Measurements from ENCODE around the gene CHST3.
A peak's percentile ranks its signal among the peaks of the same experiment; 100 is the strongest.

CHST3 gene

DNA sequence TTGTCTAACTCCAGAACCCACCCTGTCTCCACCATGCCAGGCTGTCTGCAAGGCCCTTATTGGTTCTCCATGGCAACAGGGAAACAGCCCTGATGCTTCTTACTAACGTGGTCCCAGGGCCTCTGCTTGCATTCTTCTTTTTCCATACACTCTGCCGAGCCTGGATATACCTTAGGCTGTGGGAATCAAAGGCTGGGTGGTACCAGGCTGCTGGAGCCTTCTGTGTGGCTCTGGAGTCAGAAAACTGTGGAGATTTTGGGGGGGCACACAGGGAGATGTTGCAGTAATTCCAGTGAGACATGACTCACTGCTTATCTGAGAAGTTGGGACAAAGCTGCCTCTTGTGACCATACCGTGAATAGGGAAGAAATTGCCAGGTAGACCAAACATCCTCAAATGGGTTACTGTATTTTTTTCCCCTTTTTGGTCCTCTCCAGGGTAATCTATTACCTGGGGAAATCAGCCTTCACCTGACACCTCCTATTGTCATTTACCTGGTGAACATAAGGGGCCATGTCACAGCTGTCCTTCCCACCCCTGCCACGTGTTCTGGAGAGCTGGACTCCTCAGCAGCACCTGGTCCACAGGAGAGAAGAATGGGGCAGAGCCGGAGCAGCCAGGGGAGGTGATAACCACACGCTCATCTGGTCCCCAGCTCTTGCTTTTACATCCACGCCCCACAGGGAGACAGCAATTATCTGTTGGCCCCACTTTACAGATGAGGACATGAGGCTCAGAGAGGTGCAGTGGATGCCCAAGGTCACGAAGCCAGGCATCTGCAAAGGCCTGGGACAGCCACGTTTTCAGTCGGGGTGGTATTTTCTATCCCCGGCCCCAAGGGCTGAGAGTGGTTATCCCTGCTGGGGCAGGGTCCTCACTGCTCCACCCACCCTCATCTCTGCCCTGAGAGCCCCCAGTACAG is 4.6 kb downstream of the CHST3 start:
- H3K4me3 ChIP-seq (ENCODE audit: control insufficient read depth, low read depth, low read length) = no peak overlapping the region
- DNase-seq (ENCODE audit: low read depth) = no peak
- TF ChIP-seq, protein P1, sequence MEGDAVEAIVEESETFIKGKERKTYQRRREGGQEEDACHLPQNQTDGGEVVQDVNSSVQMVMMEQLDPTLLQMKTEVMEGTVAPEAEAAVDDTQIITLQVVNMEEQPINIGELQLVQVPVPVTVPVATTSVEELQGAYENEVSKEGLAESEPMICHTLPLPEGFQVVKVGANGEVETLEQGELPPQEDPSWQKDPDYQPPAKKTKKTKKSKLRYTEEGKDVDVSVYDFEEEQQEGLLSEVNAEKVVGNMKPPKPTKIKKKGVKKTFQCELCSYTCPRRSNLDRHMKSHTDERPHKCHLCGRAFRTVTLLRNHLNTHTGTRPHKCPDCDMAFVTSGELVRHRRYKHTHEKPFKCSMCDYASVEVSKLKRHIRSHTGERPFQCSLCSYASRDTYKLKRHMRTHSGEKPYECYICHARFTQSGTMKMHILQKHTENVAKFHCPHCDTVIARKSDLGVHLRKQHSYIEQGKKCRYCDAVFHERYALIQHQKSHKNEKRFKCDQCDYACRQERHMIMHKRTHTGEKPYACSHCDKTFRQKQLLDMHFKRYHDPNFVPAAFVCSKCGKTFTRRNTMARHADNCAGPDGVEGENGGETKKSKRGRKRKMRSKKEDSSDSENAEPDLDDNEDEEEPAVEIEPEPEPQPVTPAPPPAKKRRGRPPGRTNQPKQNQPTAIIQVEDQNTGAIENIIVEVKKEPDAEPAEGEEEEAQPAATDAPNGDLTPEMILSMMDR (IDR thresholded peaks at IDR 0.05; ENCODE audit: control insufficient read depth, insufficient read depth, low read depth, low read length, missing control alignments) = no peak

DNA sequence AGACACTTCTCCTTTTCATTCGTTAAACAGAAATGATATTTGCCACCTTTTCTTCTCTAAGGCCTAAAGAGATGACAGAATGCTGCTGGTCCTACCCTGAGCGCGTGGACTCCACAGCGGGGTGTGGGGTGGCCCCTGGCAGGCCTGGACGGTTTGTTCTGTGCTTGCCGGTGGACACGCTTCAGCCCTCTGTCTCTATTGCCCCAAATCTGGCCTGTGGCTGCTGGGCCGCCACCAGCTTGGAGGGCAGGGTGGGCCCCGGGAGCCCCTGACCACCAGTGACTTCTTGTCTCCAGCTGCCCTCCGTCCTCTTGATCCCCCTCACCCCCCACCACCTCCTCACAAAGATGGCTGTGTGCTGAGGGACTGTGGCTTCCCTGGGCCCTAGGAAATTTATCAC is 5.7 kb downstream of the CHST3 start:
- DNase-seq (ENCODE audit: low read depth) = no peak
- TF ChIP-seq, protein P1 (IDR thresholded peaks at IDR 0.05; ENCODE audit: control insufficient read depth, insufficient read depth, low read depth, low read length, missing control alignments) = no peak
- H3K4me3 ChIP-seq (ENCODE audit: control insufficient read depth, low read depth, low read length) = no peak overlapping the region

DNA sequence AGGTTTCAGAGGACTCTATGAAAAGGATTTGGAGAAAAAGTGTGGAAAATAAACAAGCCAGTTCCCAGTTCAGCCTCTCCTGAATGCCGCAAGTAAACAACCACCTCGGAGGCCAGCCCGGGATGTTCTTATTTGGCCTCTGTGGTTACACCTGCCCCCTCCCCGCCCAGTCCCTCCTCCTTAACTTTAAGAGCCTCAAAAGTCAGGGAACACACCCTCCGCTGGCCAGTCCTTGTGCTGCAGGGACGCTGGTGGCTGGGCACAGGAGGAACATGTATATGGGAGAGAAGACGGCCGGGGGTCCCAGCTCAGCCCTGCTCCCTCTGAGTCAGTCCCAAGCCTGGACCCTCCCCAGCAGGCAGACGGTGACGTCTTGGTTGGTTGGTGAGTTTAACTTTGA is 6.1 kb downstream of the CHST3 start:
- no peak for DNase-seq (ENCODE audit: low read depth)
- no peak overlapping the region for H3K4me3 ChIP-seq (ENCODE audit: control insufficient read depth, low read depth, low read length)
- TF ChIP-seq, protein P1 (IDR thresholded peaks at IDR 0.05; ENCODE audit: control insufficient read depth, insufficient read depth, low read depth, low read length, missing control alignments) = peak; percentile 26

DNA sequence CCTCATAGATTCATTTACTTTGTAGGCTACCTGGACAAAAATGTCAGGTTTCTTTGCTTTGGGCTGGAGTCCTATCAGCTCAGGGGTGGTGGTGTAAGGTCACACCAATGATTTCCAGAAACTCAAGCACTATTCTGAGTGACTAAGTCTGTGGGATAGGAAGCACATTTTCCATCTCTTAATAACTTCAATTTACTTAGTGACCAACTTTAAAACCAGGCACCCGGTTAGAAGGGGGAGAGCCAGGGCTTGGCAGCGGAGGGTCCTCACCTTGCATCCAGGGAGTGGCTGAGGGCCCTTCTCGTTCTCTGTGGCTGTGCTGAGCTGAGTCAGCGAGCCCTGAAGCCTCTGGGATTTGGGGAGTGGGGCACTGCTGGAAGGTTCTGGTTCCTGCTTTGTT is 6.7 kb downstream of the CHST3 start:
- DNase-seq (ENCODE audit: low read depth) = no peak

DNA sequence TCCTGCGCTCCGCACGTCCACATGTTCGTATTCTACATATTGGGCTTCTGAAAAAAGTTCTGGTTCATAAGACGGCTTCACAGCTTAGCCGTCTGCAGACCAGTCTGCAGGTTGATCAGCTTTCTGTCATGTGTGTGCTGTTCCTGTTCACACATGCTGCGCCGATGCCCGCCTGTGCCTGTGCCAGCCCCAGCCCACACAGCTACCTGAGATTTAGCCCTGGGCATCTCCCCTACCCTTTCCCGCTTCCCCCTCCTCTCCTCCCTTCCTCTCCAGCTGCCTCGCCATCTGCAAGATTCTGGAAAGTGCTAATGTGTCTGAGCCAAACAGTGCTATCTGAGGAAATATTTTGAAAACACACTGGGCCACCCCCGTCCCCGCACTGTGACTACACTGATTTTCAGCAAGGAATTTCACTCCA is 7.1 kb downstream of the CHST3 start:
- TF ChIP-seq, protein P1 (IDR thresholded peaks at IDR 0.05; ENCODE audit: control insufficient read depth, insufficient read depth, low read depth, low read length, missing control alignments) = no peak

More for the DNA sequence above, 6.7 kb downstream of the CHST3 start:
- TF ChIP-seq, protein P1 (IDR thresholded peaks at IDR 0.05; ENCODE audit: control insufficient read depth, insufficient read depth, low read depth, low read length, missing control alignments) = no peak
- no peak overlapping the region for H3K4me3 ChIP-seq (ENCODE audit: control insufficient read depth, low read depth, low read length)

DNA sequence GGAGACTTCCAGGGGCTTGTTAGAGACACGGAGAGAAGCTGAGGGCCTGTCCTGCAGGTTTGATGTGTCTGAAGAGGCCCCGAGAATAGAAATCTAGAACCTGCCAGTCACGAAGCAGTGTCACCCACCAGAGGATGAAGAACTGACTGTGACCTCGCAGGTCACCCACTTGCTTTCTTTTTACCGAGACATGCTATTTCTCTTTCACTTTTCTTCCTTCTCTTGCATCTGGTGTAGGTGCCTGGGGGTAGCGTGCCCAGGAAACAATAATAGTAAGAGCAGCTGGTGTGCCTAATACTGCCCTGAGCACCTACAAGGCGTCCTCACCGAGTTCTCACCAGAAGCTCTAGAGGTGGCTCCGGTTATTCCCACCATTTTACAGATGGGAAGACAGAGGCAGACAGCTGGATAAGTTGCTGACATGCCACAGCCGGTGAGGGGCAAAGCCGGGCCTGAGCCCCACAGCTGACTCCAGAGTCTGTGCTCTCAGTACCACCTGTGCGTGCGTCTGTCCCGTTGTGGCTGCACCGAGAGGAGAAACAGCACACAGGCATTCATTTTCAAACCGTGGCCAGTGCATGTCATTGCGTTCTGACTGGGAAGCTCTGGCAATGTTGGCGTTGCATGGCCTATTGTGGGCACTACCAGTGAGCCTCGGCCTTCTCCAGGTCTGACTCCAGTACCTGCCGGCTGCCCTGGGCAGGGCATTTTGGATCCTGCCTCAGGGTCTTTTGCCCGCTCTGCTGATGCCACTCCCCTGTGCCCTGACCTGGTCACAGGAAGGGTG is 7.8 kb downstream of the CHST3 start:
- no peak for DNase-seq (ENCODE audit: low read depth)
- no peak overlapping the region for H3K4me3 ChIP-seq (ENCODE audit: control insufficient read depth, low read depth, low read length)
- TF ChIP-seq, protein P1 (IDR thresholded peaks at IDR 0.05; ENCODE audit: control insufficient read depth, insufficient read depth, low read depth, low read length, missing control alignments) = no peak

More for the DNA sequence above, 7.1 kb downstream of the CHST3 start:
- DNase-seq (ENCODE audit: low read depth) = no peak
- H3K4me3 ChIP-seq (ENCODE audit: control insufficient read depth, low read depth, low read length) = no peak overlapping the region

Data from AG09309 (cell line).